ENCODE results near the gene TMEM245.

GRCh38 chr9:109118808-109119438, 824 bp downstream of the TMEM245 start:
- no peak for TF ChIP-seq EZH2 (IDR thresholded peaks at IDR 0.05; ENCODE audit: insufficient read depth, poor library complexity, severe bottlenecking)
- TF ChIP-seq EZH2phosphoT487 (IDR thresholded peaks at IDR 0.05; ENCODE audit: insufficient read depth, low read depth) = no peak

All from GM23248 (cell line).